ENCODE measurements around the gene CLEC6A.
"Not testable (repeated sequence)": the region's sequence is repeated elsewhere in the genome, so short reads cannot be mapped to it uniquely, and the experiment has no call there.

The CLEC6A gene

DNA sequence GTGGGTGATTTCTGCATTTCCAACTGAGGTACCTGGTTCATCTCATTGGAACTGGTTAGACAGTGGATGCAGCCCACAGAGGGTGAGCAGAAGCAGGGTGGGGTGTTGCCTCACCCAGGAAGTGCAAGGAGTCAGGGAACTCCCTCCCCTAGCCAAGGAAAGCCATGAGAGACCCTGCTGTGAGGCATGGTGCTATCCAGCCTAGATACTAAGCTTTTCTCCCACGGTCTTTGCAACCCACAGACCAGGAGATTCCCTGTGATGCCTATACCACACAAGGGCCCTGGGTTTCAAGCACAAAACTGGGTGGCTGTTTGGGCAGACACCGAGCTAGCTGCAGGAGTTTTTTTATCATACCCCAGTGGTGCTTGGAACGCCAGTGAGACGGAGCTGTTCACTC is 39.9 kb downstream of the CLEC6A start:
- not testable (repeated sequence) for DNase-seq

DNA sequence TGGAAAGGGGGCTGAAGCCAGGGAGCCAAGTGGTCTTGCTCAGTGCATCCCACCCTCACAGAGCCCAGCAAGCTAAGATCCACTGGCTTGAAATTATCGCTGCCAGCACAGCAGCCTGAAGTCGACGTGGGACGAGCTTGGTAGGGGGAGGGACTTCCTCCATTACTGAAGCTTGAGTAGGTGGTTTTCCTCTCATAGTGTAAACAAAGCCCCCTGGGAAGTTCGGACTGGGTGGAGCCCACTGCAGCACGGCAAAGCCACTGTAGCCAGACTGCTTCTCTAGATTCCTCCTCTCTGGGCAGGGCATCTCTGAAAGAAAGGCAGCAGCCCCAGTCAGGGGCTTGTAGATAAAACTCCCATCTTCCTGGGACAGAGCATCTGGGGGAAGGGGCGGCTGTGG is 40.3 kb downstream of the CLEC6A start:
- not testable (repeated sequence) for DNase-seq

- no peak for DNase-seq
Observed at GRCh38 chr12:8499616-8500015, 43.9 kb downstream of the CLEC6A start.

GRCh38 chr12:8501720-8502119 is 46.0 kb downstream of the CLEC6A start:
- no peak for DNase-seq

DNA sequence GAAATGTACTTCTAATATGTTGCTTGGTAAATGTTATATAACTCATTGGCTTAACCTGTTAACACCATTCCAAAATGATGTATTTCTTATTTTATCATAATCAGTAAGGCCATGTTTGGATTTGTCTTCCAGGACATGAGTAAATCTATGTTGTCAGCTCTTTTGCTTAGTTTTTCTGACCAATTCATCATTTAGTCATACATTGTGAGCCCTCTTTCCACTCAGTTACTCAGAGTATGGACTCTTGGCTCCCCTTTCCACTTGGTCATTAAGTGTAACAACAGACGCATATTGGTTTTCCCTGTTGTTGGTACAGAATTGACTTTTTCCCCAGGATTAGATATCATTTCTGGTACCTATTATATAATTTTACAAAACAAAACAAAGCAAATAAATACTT is 48.6 kb downstream of the CLEC6A start:
- no peak for DNase-seq

DNA sequence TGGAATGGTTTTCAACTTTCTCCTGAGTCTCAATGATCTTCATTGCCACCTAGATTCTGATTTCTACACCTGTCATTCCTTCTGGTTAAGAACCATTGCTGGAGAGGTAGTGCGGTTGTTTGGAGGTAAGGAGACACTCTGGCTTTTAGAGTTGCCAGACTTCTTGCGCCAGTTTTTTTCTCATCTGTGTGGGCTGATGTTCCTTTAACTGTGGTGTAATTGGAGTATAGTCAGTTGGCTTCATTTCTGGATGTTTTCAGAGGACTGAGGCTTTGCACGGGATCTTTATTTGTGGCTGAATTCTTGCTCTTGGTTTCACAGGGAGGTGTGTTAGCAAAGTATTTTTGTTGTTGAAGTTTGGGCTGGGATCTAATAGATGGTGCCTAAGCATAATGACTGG is 51.8 kb downstream of the CLEC6A start:
- no peak for DNase-seq

GRCh38 chr12:8508223-8508622 is 52.5 kb downstream of the CLEC6A start:
- no peak for DNase-seq

DNA sequence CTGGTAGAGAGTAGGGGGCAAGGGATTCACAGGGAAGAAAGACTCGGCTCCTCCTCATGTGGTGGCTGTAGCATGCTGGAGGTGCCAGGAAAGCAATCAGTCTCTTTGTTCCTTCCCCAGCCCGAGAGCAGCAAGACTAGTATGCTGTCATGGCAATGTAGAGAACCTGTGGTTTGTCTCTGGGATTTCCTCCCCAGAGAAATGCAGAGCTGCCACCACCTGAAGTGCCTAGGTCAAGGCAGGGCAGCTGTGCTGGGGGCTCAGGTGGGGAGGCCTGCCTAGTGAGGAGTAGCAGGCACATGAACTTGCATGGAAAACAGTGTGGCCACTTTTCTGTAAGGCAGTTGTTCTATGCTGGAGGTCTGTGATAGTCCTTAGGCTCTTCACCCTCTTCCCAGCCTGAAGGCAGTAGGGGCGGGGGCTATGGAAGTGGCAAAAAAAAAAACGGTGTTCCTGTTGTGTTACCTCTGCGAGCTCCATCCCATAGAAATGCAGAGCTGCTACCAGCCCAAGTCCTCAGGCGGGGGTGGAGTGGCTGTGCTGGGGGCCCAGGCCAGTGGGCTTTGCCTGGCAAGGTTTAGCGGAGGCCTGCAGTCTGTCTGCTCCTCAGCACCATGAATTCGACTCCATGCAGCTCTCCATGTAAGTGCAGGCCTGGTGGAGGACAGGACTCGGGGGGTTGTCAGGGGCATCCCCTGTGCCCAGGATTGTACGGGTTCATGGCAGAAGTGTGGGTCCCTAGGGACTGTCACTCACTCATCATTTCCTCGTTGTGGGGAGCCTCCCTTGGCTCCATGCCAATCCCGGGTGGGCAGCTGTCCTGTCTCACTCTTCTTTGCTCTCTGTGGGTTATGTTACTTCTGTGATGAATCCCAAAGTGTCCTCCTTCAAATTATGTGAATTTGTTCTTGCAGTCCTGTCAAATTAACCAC is 53.4 kb downstream of the CLEC6A start:
- no peak for DNase-seq

- no peak for DNase-seq
Observed at GRCh38 chr12:8513256-8513655, 57.5 kb downstream of the CLEC6A start, which contains the start of gene CLEC4D. Gene CLEC4D (plus strand): TSS chr12:8513503. CDS start chr12:8513733, 230 bp downstream.

GRCh38 chr12:8517971-8518370 is 62.2 kb downstream of the CLEC6A start:
- DNase-seq: no peak

DNA sequence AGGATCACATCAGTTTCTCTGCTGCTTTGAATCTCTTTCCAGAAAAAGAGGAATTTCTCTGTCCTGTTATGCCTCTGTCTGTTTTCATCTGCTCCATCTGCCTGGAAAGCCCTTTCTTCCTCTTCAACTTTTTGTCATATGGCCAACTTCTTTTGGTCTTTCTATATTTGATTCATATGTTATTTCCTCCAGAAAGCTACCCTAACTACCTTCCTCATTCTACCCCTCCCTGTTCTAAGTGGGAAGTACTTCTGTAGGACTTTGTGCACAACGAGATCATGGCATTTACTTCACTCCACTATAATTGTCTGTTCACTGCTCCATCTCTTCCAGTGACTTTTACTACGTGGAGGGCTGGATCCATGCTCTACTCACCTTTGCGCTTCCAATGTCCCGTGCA is 63.4 kb downstream of the CLEC6A start:
- DNase-seq: no peak

DNA sequence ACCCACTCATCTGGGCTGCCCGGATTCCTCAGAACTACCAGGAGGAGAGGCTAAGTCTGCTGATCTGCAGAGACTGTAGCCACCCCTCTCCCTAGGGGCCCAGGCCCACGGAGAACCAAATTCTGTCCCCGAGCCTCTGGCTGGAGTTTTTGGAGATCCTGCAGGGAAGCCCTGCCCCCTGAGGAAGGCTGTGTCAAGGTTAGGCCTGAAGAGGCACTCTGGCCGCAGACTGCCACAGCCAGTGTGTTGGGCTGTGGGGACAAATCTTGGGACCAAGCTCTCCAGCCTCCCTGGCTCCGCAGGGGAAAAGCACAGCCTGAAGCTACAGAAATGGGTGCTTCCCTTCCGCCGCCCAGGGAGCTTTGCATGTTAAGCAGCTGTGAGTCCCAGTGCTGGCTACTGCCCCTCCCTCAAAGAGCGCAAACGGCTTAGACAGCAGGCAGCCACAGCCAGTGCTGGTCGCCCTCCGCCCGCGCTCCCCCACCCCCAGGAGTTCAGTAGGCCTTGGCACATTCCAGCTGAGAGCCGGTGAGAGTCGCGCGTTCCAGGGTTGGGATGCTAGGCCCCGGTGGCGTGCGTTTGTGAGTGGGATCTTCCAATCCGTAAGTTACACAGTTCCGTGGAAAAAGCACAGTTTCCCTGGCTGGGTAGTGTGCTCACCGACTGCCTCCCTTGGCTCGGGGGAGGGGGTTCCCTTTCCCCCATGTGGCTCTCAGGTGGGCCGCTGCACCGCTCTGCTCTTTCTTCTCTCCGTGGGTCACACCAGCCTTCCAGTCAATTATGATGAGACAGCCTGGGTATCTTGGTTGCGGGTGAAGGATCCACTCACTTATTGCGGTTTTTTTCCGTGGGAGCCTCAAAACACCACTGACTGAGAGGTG is 71.7 kb downstream of the CLEC6A start:
- no peak for DNase-seq

All from fibroblast of skin of back (primary cell).